HL-60 (cell line): ENCODE measurements around the gene LIMCH1.

Source experiments
- CTCF ChIP-seq: IDR thresholded peaks from one replicate; pipeline ENCODE4 v1.5.1; 2011; ENCODE audit warnings: low read length, control low read depth, inconsistent platforms; ENCODE audit not compliant: insufficient read depth
- GABPA ChIP-seq: IDR thresholded peaks from 2 replicates; pipeline ENCODE4 v1.6.1; 2012; ENCODE audit warnings: low read depth
- POLR2AphosphoS5 ChIP-seq: IDR thresholded peaks from 2 replicates; pipeline ENCODE4 v1.6.1; 2012; ENCODE audit warnings: low read depth
- SPI1 ChIP-seq: IDR thresholded peaks from 2 replicates; pipeline ENCODE4 v1.6.1; 2012; ENCODE audit warnings: low read depth, mild to moderate bottlenecking, borderline replicate concordance
- TF ChIP-seq, protein P1 (sequence below): IDR thresholded peaks from 2 replicates; pipeline ENCODE4 v1.6.1; 2012; ENCODE audit warnings: low read depth; ENCODE audit not compliant: insufficient replicate concordance

- TF ChIP-seq POLR2AphosphoS5 (no peak), CTCF (no peak), GABPA (no peak), SPI1 (no peak)
- TF ChIP-seq, protein P1, sequence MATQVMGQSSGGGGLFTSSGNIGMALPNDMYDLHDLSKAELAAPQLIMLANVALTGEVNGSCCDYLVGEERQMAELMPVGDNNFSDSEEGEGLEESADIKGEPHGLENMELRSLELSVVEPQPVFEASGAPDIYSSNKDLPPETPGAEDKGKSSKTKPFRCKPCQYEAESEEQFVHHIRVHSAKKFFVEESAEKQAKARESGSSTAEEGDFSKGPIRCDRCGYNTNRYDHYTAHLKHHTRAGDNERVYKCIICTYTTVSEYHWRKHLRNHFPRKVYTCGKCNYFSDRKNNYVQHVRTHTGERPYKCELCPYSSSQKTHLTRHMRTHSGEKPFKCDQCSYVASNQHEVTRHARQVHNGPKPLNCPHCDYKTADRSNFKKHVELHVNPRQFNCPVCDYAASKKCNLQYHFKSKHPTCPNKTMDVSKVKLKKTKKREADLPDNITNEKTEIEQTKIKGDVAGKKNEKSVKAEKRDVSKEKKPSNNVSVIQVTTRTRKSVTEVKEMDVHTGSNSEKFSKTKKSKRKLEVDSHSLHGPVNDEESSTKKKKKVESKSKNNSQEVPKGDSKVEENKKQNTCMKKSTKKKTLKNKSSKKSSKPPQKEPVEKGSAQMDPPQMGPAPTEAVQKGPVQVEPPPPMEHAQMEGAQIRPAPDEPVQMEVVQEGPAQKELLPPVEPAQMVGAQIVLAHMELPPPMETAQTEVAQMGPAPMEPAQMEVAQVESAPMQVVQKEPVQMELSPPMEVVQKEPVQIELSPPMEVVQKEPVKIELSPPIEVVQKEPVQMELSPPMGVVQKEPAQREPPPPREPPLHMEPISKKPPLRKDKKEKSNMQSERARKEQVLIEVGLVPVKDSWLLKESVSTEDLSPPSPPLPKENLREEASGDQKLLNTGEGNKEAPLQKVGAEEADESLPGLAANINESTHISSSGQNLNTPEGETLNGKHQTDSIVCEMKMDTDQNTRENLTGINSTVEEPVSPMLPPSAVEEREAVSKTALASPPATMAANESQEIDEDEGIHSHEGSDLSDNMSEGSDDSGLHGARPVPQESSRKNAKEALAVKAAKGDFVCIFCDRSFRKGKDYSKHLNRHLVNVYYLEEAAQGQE, result no peak
These were observed 190.1 kb downstream of the LIMCH1 start for GRCh38 chr4:41727861-41728572.
